ENCODE measurements around the gene TLDC2. TPM values are rescaled to one million over a fixed set of nuclear protein-coding genes. Genes with fewer than 3 reads are reported as not detected.
A peak's percentile ranks its signal among the peaks of the same experiment; 100 is the strongest.

The TLDC2 gene
- total and polyA plus RNA-seq, 4 donors, result 0.36 to 4.1 TPM; not detected in 2

- peak overlapping the region; percentile 29 to 55 for H3K27ac ChIP-seq (ENCODE audit: low read depth in 1 of 2, low read length in 2 of 2)
- WGBS, 2 donors, result 1% methylated on average over 50 to 129 of the region's 129 CpGs
- peak overlapping the region; percentile 78 to 84 for H3K4me3 ChIP-seq (ENCODE audit: low read length in 2 of 2)
- H3K9me3 ChIP-seq (ENCODE audit: control insufficient read depth, low read length), result no peaks in the 10 kb centered on the region
- H3K4me1 ChIP-seq (ENCODE audit: control insufficient read depth in 1 of 2, insufficient read depth in 2 of 2, low read length in 2 of 2), result no peaks in the 10 kb centered on the region
- H3K27me3 ChIP-seq (ENCODE audit: control insufficient read depth in 1 of 2, insufficient read depth in 2 of 2, low read length in 1 of 2), result no peaks in the 10 kb centered on the region
- intact Hi-C loops (cut with DNase I), result loop anchor here (5.0 to 10.0 kb wide), 4 partner anchors 36 to 398 kb away; no protein-coding TSS in a partner anchor
- DNase-seq, result no peak
- ATAC-seq (ENCODE audit: low FRiP score), result no peak
- H3K36me3 ChIP-seq (ENCODE audit: control insufficient read depth in 1 of 2, insufficient read depth in 2 of 2, low read length in 1 of 2), result no peaks in the 10 kb centered on the region
Observed at GRCh38 chr20:36862857-36863668, 12.9 kb upstream of the TLDC2 start.

DNA sequence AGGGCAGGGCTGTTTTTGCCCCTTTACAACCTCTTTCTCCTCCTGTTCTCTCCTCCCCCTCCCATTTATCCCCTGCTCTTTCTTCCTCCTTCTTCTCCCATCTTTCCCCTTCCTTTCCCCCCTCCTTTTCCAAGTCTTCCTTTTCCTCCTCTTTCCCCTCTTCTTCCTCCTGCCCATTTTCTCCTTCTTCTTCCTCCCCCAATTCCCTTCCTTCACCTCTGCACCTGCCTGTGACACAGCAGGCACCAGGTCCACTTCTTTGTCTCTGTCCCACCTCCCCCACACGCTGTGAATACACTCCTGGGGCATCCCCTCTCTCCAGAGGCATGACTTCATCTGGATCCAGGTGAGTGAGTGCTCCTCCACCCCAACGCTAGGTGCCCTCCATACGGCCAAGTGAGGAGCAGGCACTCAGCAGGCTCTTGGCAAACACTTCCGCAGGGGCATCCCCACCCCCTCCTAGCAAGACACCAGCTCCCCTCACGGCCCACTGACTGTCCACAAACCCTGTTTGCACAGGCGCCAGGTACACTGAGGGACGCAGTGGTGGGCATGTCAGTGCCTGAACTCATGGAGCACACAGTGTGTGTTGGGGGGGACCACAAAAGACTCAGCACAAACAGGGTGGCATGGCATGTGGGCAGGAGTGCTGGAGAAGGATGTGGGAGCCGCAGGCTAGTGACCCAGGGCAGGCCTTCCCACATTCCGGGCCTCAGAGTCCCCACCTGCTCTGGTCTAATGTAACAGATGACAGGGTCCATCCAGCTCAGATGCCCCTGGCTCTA, 10.7 kb upstream of the TLDC2 start:
- Histone ChIP-seq H3K36me3 (ENCODE audit: control insufficient read depth in 1 of 2, insufficient read depth in 2 of 2, low read length in 1 of 2) (no peaks in the 10 kb centered on the region), H3K4me1 (ENCODE audit: control insufficient read depth in 1 of 2, insufficient read depth in 2 of 2, low read length in 2 of 2) (no peaks in the 10 kb centered on the region), H3K4me3 (ENCODE audit: low read length in 2 of 2) (no peak overlapping the region), H3K27me3 (ENCODE audit: control insufficient read depth in 1 of 2, insufficient read depth in 2 of 2, low read length in 1 of 2) (no peaks in the 10 kb centered on the region), H3K9me3 (ENCODE audit: control insufficient read depth, low read length) (no peaks in the 10 kb centered on the region), H3K27ac (ENCODE audit: low read depth in 1 of 2, low read length in 2 of 2) (no peak overlapping the region)
- 86 to 87% methylated on average over 9 of the region's 9 CpGs for WGBS, 2 donors
- ATAC-seq (ENCODE audit: low FRiP score), result no peak
- no peak for DNase-seq
- intact Hi-C loops (cut with DNase I), result loop anchor here in 1 of 2 donors (10.0 kb wide), 1 partner anchor 400 kb away; no protein-coding TSS in a partner anchor

DNA sequence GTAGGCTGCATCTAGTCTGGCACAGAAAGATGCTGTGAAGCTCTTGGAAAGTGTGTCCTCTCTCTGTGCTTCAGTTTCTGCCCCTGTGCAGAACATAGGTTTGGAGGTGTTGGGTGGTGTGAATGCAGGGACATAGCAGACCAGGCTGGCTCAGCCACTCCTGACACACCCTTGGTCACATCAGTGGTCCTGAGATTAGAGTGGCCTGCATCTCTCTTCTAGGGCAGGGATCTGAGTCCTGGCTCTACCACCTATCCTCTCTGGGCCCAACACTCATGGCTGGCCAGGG, 10.1 kb upstream of the TLDC2 start:
- Histone ChIP-seq H3K27ac (ENCODE audit: low read depth in 1 of 2, low read length in 2 of 2) (no peak overlapping the region), H3K4me3 (ENCODE audit: low read length in 2 of 2) (no peak overlapping the region), H3K4me1 (ENCODE audit: control insufficient read depth in 1 of 2, insufficient read depth in 2 of 2, low read length in 2 of 2) (no peaks in the 10 kb centered on the region), H3K9me3 (ENCODE audit: control insufficient read depth, low read length) (no peaks in the 10 kb centered on the region), H3K27me3 (ENCODE audit: control insufficient read depth in 1 of 2, insufficient read depth in 2 of 2, low read length in 1 of 2) (no peaks in the 10 kb centered on the region), H3K36me3 (ENCODE audit: control insufficient read depth in 1 of 2, insufficient read depth in 2 of 2, low read length in 1 of 2) (no peaks in the 10 kb centered on the region)
- DNase-seq, result no peak
- ATAC-seq (ENCODE audit: low FRiP score), result no peak
- intact Hi-C loops (cut with DNase I), result loop anchor here in 1 of 2 donors (10.0 kb wide), 1 partner anchor 401 kb away; no protein-coding TSS in a partner anchor

GRCh38 chr20:36866164-36866563, 9.8 kb upstream of the TLDC2 start:
- Histone ChIP-seq H3K36me3 (ENCODE audit: control insufficient read depth in 1 of 2, insufficient read depth in 2 of 2, low read length in 1 of 2) (no peaks in the 10 kb centered on the region), H3K4me3 (ENCODE audit: low read length in 2 of 2) (no peak overlapping the region), H3K27me3 (ENCODE audit: control insufficient read depth in 1 of 2, insufficient read depth in 2 of 2, low read length in 1 of 2) (no peaks in the 10 kb centered on the region), H3K4me1 (ENCODE audit: control insufficient read depth in 1 of 2, insufficient read depth in 2 of 2, low read length in 2 of 2) (no peaks in the 10 kb centered on the region), H3K27ac (ENCODE audit: low read depth in 1 of 2, low read length in 2 of 2) (no peak overlapping the region), H3K9me3 (ENCODE audit: control insufficient read depth, low read length) (no peaks in the 10 kb centered on the region)
- intact Hi-C loops (cut with DNase I), result loop anchor here in 1 of 2 donors (10.0 kb wide), 1 partner anchor 401 kb away; no protein-coding TSS in a partner anchor
- WGBS, 2 donors, result 91 to 95% methylated on average over 7 of the region's 7 CpGs
- DNase-seq (no peak), ATAC-seq (ENCODE audit: low FRiP score) (no peak)

DNA sequence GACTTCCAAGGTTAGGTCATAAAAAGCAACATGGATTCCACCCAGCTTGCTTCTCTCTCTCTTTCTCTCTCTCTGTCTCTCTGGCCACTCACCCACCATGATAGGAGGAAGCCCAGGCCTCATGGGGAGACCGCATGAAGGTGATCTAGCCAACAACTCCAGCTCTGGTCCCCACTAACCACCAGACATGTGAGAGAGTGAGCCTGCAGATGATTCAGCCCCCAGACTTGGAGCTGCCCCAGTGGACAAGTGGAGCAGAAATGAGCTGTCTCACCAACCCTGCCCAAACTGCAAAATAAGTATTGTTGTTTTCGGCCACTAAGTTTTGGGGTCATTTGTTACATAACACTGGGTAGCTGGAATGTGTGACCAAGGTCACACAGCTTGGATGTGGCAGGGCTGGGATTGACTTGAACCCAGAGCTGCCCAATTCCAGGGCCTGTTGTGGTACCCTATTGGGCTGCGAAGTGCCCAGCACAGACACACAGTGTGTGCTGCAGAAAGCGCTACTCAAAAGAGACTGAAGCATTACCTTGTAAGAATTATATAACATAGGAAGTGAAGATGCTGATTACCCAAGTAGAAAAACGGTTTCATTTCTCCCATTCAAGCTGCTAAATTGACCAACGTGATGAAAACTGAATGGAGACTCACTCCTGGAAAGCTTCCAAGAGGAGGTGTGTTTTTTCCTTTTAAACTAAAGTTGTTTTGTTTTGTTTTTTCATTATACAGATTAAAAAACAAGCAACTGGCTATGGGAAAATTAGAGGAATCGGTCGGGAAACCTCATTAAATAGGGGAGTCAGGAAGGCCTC, 9.1 kb upstream of the TLDC2 start:
- DNase-seq (no peak), ATAC-seq (ENCODE audit: low FRiP score) (no peak)
- Histone ChIP-seq H3K36me3 (ENCODE audit: control insufficient read depth in 1 of 2, insufficient read depth in 2 of 2, low read length in 1 of 2) (no peaks in the 10 kb centered on the region), H3K9me3 (ENCODE audit: control insufficient read depth, low read length) (no peaks in the 10 kb centered on the region), H3K27me3 (ENCODE audit: control insufficient read depth in 1 of 2, insufficient read depth in 2 of 2, low read length in 1 of 2) (no peaks in the 10 kb centered on the region), H3K4me1 (ENCODE audit: control insufficient read depth in 1 of 2, insufficient read depth in 2 of 2, low read length in 2 of 2) (no peaks in the 10 kb centered on the region), H3K27ac (ENCODE audit: low read depth in 1 of 2, low read length in 2 of 2) (no peak overlapping the region), H3K4me3 (ENCODE audit: low read length in 2 of 2) (no peak overlapping the region)
- 77 to 82% methylated on average over 8 of the region's 8 CpGs for WGBS, 2 donors
- intact Hi-C loops (cut with DNase I), result loop anchor here in 1 of 2 donors (10.0 kb wide), 1 partner anchor 402 kb away; no protein-coding TSS in a partner anchor

DNA sequence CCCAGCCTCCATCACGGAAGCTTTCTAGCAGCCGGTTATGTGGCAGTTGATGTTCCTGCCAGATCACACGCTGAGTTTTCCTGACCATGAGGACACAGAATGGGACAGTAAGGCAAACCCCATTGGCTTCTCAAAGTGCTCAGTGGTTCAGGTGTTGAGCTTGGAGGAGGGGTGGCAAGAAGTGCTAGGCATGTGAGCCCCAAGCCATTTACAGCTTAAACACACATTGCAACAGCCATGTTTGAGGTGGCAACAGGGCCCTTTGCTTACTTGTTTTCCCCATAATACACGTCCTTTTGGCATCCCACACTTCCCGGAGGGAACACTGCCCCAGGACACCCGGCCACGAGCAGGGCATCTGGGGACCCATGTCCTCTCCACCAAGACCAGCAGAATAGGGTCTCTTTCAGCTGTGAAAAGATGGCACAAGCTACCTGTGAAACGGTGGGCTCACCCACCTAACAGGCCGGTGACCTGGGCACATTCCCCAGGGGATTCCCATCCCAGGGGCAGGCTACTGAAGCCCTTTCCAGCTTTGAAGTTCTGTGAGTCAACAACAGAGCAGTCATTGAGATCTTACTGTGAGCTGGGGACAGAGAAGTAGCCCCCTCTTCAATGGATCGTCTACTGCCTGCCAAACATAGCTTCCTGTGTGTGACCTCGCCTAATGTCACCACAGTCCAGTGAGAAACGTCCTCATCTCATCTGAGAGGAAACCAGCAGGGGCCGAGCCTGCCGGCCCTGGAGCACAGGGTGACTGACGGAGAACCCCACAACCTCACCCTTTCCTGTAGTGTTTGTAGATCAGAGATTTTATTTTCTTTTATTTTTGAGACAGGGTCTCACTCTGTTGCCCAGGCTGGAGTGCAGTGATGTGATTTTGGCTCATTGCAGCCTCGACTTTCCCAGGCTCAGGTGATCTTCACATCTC, 4.0 kb upstream of the TLDC2 start:
- 77 to 81% methylated on average over 16 of the region's 16 CpGs for WGBS, 2 donors
- H3K36me3 ChIP-seq (ENCODE audit: control insufficient read depth in 1 of 2, insufficient read depth in 2 of 2, low read length in 1 of 2), result no peaks in the 10 kb centered on the region
- no peak overlapping the region for H3K27ac ChIP-seq (ENCODE audit: low read depth in 1 of 2, low read length in 2 of 2)
- ATAC-seq (ENCODE audit: low FRiP score), result no peak
- no peaks in the 10 kb centered on the region for H3K4me1 ChIP-seq (ENCODE audit: control insufficient read depth in 1 of 2, insufficient read depth in 2 of 2, low read length in 2 of 2)
- intact Hi-C loops (cut with DNase I), result no loop called here
- H3K9me3 ChIP-seq (ENCODE audit: control insufficient read depth, low read length), result no peaks in the 10 kb centered on the region
- no peak for DNase-seq
- no peaks in the 10 kb centered on the region for H3K27me3 ChIP-seq (ENCODE audit: control insufficient read depth in 1 of 2, insufficient read depth in 2 of 2, low read length in 1 of 2)
- no peak overlapping the region for H3K4me3 ChIP-seq (ENCODE audit: low read length in 2 of 2)

- WGBS, 2 donors, result 54 to 60% methylated on average over 5 of the region's 5 CpGs
- Histone ChIP-seq H3K9me3 (ENCODE audit: control insufficient read depth, low read length) (no peaks in the 10 kb centered on the region), H3K36me3 (ENCODE audit: control insufficient read depth in 1 of 2, insufficient read depth in 2 of 2, low read length in 1 of 2) (no peaks in the 10 kb centered on the region), H3K27ac (ENCODE audit: low read depth in 1 of 2, low read length in 2 of 2) (no peak overlapping the region), H3K27me3 (ENCODE audit: control insufficient read depth in 1 of 2, insufficient read depth in 2 of 2, low read length in 1 of 2) (no peaks in the 10 kb centered on the region), H3K4me1 (ENCODE audit: control insufficient read depth in 1 of 2, insufficient read depth in 2 of 2, low read length in 2 of 2) (no peaks in the 10 kb centered on the region), H3K4me3 (ENCODE audit: low read length in 2 of 2) (no peak overlapping the region)
- peak; percentile 17 for ATAC-seq (ENCODE audit: low FRiP score)
- no peak for DNase-seq
- intact Hi-C loops (cut with DNase I), result no loop called here
Observed at GRCh38 chr20:36872852-36873251, 3.1 kb upstream of the TLDC2 start.
